Left lobe of liver (tissue), 2 donors: Measurements from ENCODE around the gene ID4. TPM values are rescaled to one million over a fixed set of nuclear protein-coding genes. Genes with fewer than 3 reads are reported as not detected.

ENCODE experiments used
- ATAC-seq: fragments of 200-7000 bp; cut with Tn5 transposase; one replicate; pipeline ENCODE4 v1.9.1; 2020; ENCODE audit warnings: mild to moderate bottlenecking, moderate library complexity
- DNase-seq: peaks from one replicate; pipeline ENCODE4 v3.0.0-alpha.2; 2020; ENCODE audit warnings: low spot score
- total RNA-seq: library from RNA; stranded (reverse); gene quantifications from one replicate; pipeline ENCODE4 v1.2.1, GENCODE V29; 2021
- donor health status: DM: no; HTN: no; CAD: no; lungs with moderate emphysema.
- donor health status: DM: no; HTN: yes; CAD: no.

The ID4 gene
- total RNA-seq, 1 donor from 2014 or later, result 0.70 TPM

- DNase-seq (no peak), ATAC-seq (no peak)
Measured at GRCh38 chr6:19855536-19855935, 18.4 kb downstream of the ID4 start.

GRCh38 chr6:19857139-19857538 lies 20.0 kb downstream of the ID4 start:
- ATAC-seq (no peak), DNase-seq (no peak)

GRCh38 chr6:19857703-19858102 lies 20.5 kb downstream of the ID4 start:
- ATAC-seq (no peak), DNase-seq (no peak)

- DNase-seq (no peak), ATAC-seq (no peak)
Measured at GRCh38 chr6:19860235-19860877, 23.2 kb downstream of the ID4 start.

- DNase-seq (no peak), ATAC-seq (no peak)
Measured at GRCh38 chr6:19864285-19864684, 27.1 kb downstream of the ID4 start.

- no peak for ATAC-seq
- no peak for DNase-seq
Measured at GRCh38 chr6:19865178-19865577, 28.0 kb downstream of the ID4 start.

GRCh38 chr6:19866173-19866984 lies 29.2 kb downstream of the ID4 start:
- DNase-seq (no peak), ATAC-seq (no peak)

GRCh38 chr6:19866985-19867627 lies 29.9 kb downstream of the ID4 start:
- DNase-seq, result no peak
- ATAC-seq, result no peak

- ATAC-seq (no peak), DNase-seq (no peak)
Measured at GRCh38 chr6:19869464-19869863, 32.3 kb downstream of the ID4 start.

GRCh38 chr6:19870322-19870721 lies 33.2 kb downstream of the ID4 start:
- no peak for ATAC-seq
- DNase-seq, result no peak

- DNase-seq (no peak), ATAC-seq (no peak)
Measured at GRCh38 chr6:19873031-19873430, 35.9 kb downstream of the ID4 start.

- ATAC-seq (no peak), DNase-seq (no peak)
Measured at GRCh38 chr6:19876672-19877071, 39.5 kb downstream of the ID4 start.

GRCh38 chr6:19879663-19880062 lies 42.5 kb downstream of the ID4 start:
- no peak for DNase-seq
- no peak for ATAC-seq

- ATAC-seq (no peak), DNase-seq (no peak)
Measured at GRCh38 chr6:19880066-19880465, 42.9 kb downstream of the ID4 start.

GRCh38 chr6:19891451-19891850 lies 54.3 kb downstream of the ID4 start:
- ATAC-seq (no peak), DNase-seq (no peak)
